Testis (tissue), 3 donors: ENCODE measurements around the gene RIC8B. TPM values are rescaled to one million over a fixed set of nuclear protein-coding genes. Genes with fewer than 3 reads are reported as not detected.

Experiments
- DNase-seq: peaks from one replicate; pipeline ENCODE4 v3.0.0-alpha.2; 2019
- H3K27ac ChIP-seq, 2 donors: fragments of 200-600 bp; sonication (generic); one replicate each; pipeline ENCODE4 v1.5.1; 2019
- H3K27me3 ChIP-seq: fragments of 200-600 bp; sonication (generic); one replicate; pipeline ENCODE4 v1.5.1; 2019
- H3K36me3 ChIP-seq: fragments of 200-600 bp; sonication (generic); one replicate; pipeline ENCODE4 v1.5.1; 2017; ENCODE audit warnings: low read depth; ENCODE audit errors: missing control alignments
- H3K4me1 ChIP-seq: fragments of 200-600 bp; sonication (generic); one replicate; pipeline ENCODE4 v1.5.1; 2019
- H3K4me3 ChIP-seq, 2 donors: fragments of 200-600 bp; sonication (generic); one replicate each; pipeline ENCODE4 v1.5.1; 2017 to 2019
- H3K9me3 ChIP-seq: fragments of 200-600 bp; sonication (generic); one replicate; pipeline ENCODE4 v1.5.1; 2017
- POLR2A ChIP-seq: fragments of 450-650 bp; IDR thresholded peaks from one replicate; pipeline ENCODE4 v1.6.1; 2017; ENCODE audit warnings: antibody characterized with exemption, mild to moderate bottlenecking, moderate library complexity
- WGBS, 2 donors: methylation state at CpG; one replicate each; pipeline ENCODE4 v1.1.5; 2018; 5-methylcytosine and 5-hydroxymethylcytosine counted together
- intact Hi-C: fragments of 100-400 bp; cut with DNase I; formaldehyde crosslinking; loops from one replicate; pipeline ENCODE4 v1.15.1; 2023; ENCODE audit warnings: low total_unique reads
- polyA plus RNA-seq: library from polyadenylated mRNA; stranded (reverse); fragments of 350-450 nt; fragmentation: Illumina TruSeq; extraction: RNeasy Lipid Tissue Mini Kit (QIAGEN cat#74804); gene quantifications from one replicate; pipeline ENCODE4 v1.2.3, GENCODE V29; 2014; ENCODE audit warnings: low read depth, low replicate concordance; ENCODE audit not compliant: insufficient read depth
- total RNA-seq, 2 donors: library from RNA; depleted of rRNA; stranded (reverse); fragments of >200 nt; gene quantifications; one replicate each; pipeline ENCODE4 v1.2.3, GENCODE V29; 2016
- TF ChIP-seq, protein P1 (sequence below), 3 experiments: fragments of 450-650 bp in 2 of 3; fragments of 200-600 bp in 1 of 3; sonication (generic) in 1 of 3; IDR thresholded peaks; one replicate each; pipeline ENCODE4 v1.5.1; 2016 to 2019; ENCODE audit warnings: antibody characterized with exemption in 3 of 3, mild to moderate bottlenecking in 2 of 3, moderate library complexity in 1 of 3

RIC8B gene
- total and polyA plus RNA-seq, 3 donors from 2014 or later, result 14.3 to 27.7 (median 18.3) TPM

DNA sequence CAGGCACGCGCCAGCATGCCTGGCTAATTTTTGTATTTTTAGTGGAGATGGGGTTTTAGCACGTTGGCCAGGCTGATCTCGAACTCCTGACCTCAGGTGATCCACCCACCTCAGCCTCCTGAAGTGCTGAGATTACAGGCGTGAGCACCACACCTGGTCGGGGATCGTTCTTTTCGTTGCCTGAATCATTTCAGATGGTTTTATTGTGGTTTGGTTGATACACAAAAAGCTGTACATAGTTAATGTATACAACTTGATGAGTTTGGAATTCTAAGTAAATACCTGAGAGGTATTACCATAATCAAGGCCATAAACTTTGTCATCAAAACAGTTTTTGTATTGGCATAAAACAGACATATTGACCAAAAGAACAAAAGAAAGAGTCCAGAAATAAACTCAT, 63.3 kb downstream of the RIC8B start:
- no peak for DNase-seq
- no peaks in the 10 kb centered on the region for H3K9me3 ChIP-seq
- no peaks in the 10 kb centered on the region for H3K36me3 ChIP-seq
- intact Hi-C loops, result no loop called here
- H3K27ac ChIP-seq, result no peak overlapping the region
- H3K4me1 ChIP-seq, result peaks cover 26% of the 10 kb centered on the region
- 92 to 96% methylated on average over 8 of the region's 8 CpGs for WGBS, 2 donors
- no peaks in the 10 kb centered on the region for H3K27me3 ChIP-seq
- TF ChIP-seq, protein P1, sequence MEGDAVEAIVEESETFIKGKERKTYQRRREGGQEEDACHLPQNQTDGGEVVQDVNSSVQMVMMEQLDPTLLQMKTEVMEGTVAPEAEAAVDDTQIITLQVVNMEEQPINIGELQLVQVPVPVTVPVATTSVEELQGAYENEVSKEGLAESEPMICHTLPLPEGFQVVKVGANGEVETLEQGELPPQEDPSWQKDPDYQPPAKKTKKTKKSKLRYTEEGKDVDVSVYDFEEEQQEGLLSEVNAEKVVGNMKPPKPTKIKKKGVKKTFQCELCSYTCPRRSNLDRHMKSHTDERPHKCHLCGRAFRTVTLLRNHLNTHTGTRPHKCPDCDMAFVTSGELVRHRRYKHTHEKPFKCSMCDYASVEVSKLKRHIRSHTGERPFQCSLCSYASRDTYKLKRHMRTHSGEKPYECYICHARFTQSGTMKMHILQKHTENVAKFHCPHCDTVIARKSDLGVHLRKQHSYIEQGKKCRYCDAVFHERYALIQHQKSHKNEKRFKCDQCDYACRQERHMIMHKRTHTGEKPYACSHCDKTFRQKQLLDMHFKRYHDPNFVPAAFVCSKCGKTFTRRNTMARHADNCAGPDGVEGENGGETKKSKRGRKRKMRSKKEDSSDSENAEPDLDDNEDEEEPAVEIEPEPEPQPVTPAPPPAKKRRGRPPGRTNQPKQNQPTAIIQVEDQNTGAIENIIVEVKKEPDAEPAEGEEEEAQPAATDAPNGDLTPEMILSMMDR (IDR thresholded peaks at IDR 0.05), result no peak
- TF ChIP-seq POLR2A, result no peak
- H3K4me3 ChIP-seq, result no peak overlapping the region

DNA sequence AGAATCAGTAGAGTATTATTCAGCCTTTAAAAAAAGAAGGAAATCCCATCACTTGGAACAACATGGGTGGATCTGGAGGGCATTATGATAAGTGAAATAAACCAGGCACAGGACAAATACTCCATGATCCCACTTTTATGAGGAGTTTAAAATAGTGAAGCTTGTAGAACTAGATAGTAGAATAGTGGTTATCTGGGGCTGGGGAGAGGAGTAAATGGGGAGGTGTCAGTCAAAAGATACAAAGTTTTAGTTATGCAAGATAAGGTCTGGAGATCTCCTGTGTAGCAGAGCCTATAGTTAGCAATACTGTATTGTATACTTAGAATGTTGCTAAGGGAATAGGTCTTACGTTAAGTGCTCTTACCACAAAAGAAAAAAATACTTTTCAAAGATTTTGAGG, 64.9 kb downstream of the RIC8B start:
- peaks cover 26% of the 10 kb centered on the region for H3K4me1 ChIP-seq
- H3K27ac ChIP-seq, result no peak overlapping the region
- H3K27me3 ChIP-seq, result no peaks in the 10 kb centered on the region
- DNase-seq, result no peak
- H3K9me3 ChIP-seq, result no peaks in the 10 kb centered on the region
- WGBS, 2 donors, result 72 to 74% methylated on average over 1 of the region's 1 CpG
- TF ChIP-seq, protein P1 (IDR thresholded peaks at IDR 0.05), result no peak
- no peak for TF ChIP-seq POLR2A
- intact Hi-C loops, result no loop called here
- H3K36me3 ChIP-seq, result no peaks in the 10 kb centered on the region
- H3K4me3 ChIP-seq, result no peak overlapping the region

DNA sequence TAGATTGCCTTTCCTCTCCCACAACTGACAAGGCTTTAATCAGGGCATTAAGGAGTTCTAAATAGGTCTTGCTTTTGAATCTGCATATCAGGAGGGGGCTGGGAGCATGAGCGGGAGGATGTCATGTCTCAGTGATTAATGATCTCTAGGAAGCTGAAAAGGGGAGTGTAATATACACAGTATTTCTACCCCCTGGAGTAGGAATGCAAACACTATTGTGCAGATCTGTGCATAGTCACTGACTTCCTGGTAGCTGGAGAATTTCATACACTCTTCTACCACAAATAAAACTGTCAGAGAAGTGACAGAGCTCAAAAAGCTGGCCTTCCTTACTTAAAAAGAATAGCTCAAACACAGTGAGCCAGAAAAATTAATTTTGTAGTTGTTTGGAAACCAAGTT, 65.8 kb downstream of the RIC8B start:
- Histone ChIP-seq H3K27me3 (no peaks in the 10 kb centered on the region), H3K4me1 (peaks cover 26% of the 10 kb centered on the region), H3K27ac (no peak overlapping the region), H3K36me3 (no peaks in the 10 kb centered on the region), H3K4me3 (no peak overlapping the region), H3K9me3 (no peaks in the 10 kb centered on the region)
- intact Hi-C loops, result no loop called here
- no peak for DNase-seq
- WGBS, 2 donors, result 42 to 46% methylated on average over 1 of the region's 1 CpG
- TF ChIP-seq POLR2A, result no peak
- TF ChIP-seq, protein P1 (IDR thresholded peaks at IDR 0.05), result no peak

DNA sequence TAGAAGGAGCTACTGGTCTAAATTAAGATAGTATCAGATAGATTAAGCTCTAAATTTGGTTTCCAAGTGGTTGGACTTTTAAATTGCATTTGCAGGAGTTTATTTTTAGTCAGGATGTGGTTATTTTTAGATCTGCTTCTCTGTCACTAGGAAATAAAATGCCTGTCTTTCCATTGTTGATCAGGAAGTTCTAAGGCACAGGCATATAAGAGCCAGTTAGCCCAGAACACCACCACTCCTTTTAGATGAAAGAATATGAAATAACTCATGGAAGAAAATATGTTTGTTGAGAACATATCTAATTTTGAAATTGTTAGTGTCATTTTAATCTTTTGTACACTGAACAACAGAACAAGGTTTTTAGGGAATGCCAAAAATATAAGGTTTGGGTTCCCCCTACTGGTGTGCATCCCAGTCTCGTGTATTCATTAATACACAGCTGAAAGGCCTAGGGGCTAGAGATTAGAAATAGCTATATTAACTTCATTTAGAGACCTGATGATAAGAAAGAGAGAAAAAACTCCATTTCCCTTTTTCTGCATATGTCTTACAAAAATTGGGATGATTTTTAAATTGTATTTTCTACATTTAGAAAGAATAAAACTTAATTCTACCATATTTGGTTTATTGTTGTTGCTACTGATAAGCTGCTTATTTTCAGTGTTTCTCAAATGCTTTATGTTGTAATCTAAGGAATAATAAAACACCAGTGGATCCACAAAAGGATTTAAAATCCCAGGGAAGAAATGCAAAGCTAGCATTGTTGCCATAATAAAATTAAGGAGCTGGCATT, 67.2 kb downstream of the RIC8B start:
- no peak for TF ChIP-seq POLR2A
- TF ChIP-seq, protein P1 (IDR thresholded peaks at IDR 0.05), result peak; percentile 52 to 73 (median 57)
- no peaks in the 10 kb centered on the region for H3K27me3 ChIP-seq
- intact Hi-C loops, result no loop called here
- H3K4me3 ChIP-seq, result no peak overlapping the region
- peaks cover 26% of the 10 kb centered on the region for H3K4me1 ChIP-seq
- H3K36me3 ChIP-seq, result no peaks in the 10 kb centered on the region
- no peaks in the 10 kb centered on the region for H3K9me3 ChIP-seq
- 20 to 43% methylated on average over 1 of the region's 1 CpG for WGBS, 2 donors
- H3K27ac ChIP-seq, result no peak overlapping the region
- DNase-seq, result peak; percentile 70

- H3K4me3 ChIP-seq, result no peak overlapping the region
- no peak overlapping the region for H3K27ac ChIP-seq
- peaks cover 7% of the 10 kb centered on the region for H3K4me1 ChIP-seq
- no peak for DNase-seq
- H3K36me3 ChIP-seq, result no peaks in the 10 kb centered on the region
- TF ChIP-seq POLR2A, result no peak
- TF ChIP-seq, protein P1 (IDR thresholded peaks at IDR 0.05), result no peak
- no peaks in the 10 kb centered on the region for H3K27me3 ChIP-seq
- no peaks in the 10 kb centered on the region for H3K9me3 ChIP-seq
- intact Hi-C loops, result no loop called here
- WGBS, 2 donors, result 86 to 97% methylated on average over 4 of the region's 4 CpGs
Observed at GRCh38 chr12:106845902-106846301, 71.4 kb downstream of the RIC8B start.
